PFSK-1 (cell line): ENCODE data around the gene FRMD4B.

Experiments used
- POLR2AphosphoS5 ChIP-seq: IDR thresholded peaks from 2 replicates; pipeline ENCODE4 v1.6.1; 2012; ENCODE audit warnings: low read depth, mild to moderate bottlenecking, control low read depth, low read length, moderate library complexity
- REST ChIP-seq, 2 experiments: IDR thresholded peaks; 2 replicates each; pipeline versions ENCODE4 v1.6.1 to v1.8.0; 2011 to 2012; ENCODE audit warnings: low read depth in 2 of 2, low read length in 2 of 2, control low read depth in 1 of 2, inconsistent platforms in 1 of 2, mild to moderate bottlenecking in 1 of 2, moderate library complexity in 1 of 2; ENCODE audit not compliant: insufficient read depth in 1 of 2
- SIN3A ChIP-seq: IDR thresholded peaks from 2 replicates; pipeline ENCODE4 v1.6.1; 2012; ENCODE audit warnings: mild to moderate bottlenecking, low read length, moderate library complexity, borderline replicate concordance; ENCODE audit not compliant: insufficient read depth

GRCh38 chr3:69433969-69434325 lies 48.1 kb upstream of the FRMD4B start:
- TF ChIP-seq SIN3A (no peak), POLR2AphosphoS5 (no peak), REST (IDR thresholded peaks at IDR 0.05; ENCODE audit: insufficient read depth in 1 of 2, low read depth in 2 of 2, low read length in 2 of 2) (no peak)
